Measurements from ENCODE around the gene MMP17. TPM values are rescaled to one million over a fixed set of nuclear protein-coding genes. Genes with fewer than 3 reads are reported as not detected.

The MMP17 gene
- polyA plus RNA-seq, 1 donor from 2014 or later: 79.0 TPM

- Histone ChIP-seq H3F3A (ENCODE audit: insufficient read depth, low read length, poor library complexity, severe bottlenecking) (no peaks in the 10 kb centered on the region), H3K9me3 (ENCODE audit: low read length) (no peaks in the 10 kb centered on the region), H4K20me1 (ENCODE audit: insufficient read depth) (no peaks in the 10 kb centered on the region), H3K9me2 (ENCODE audit: insufficient read depth, low read length) (no peaks in the 10 kb centered on the region), H3K4me3 (ENCODE audit: low read length) (no peak overlapping the region), H3K4me2 (ENCODE audit: low read length) (no peak overlapping the region), H2AFZ (ENCODE audit: low read depth, low read length) (no peak overlapping the region), H3K27me3 (ENCODE audit: insufficient read depth, low read depth, low read length) (no peaks in the 10 kb centered on the region), H3K9ac (ENCODE audit: low read length) (no peak overlapping the region), H3K36me3 (ENCODE audit: insufficient read depth, low read length) (peaks cover 6% of the 10 kb centered on the region), H3K27ac (ENCODE audit: low read length) (no peak overlapping the region), H3K79me2 (replicated peaks; ENCODE audit: insufficient read depth, low read length) (no peaks in the 10 kb centered on the region)
- TF ChIP-seq RAD21 (conservative IDR thresholded peaks at IDR 0.05): no peak
- no peak for TF ChIP-seq SMC3 (conservative IDR thresholded peaks at IDR 0.05; ENCODE audit: poor library complexity)
- TF ChIP-seq POLR2AphosphoS5 (IDR thresholded peaks at IDR 0.05): no peak
- no peak for TF ChIP-seq EZH2 (IDR thresholded peaks at IDR 0.05; ENCODE audit: borderline replicate concordance, insufficient read depth, low read length, poor library complexity, severe bottlenecking)
- no peak for TF ChIP-seq MXI1 (conservative IDR thresholded peaks at IDR 0.05; ENCODE audit: poor library complexity, severe bottlenecking)
- TF ChIP-seq REST (IDR thresholded peaks at IDR 0.05; ENCODE audit: borderline replicate concordance): no peak
- no peak for TF ChIP-seq TAF1 (IDR thresholded peaks at IDR 0.05; ENCODE audit: low read depth)
- TF ChIP-seq CTCF (IDR thresholded peaks at IDR 0.05; ENCODE audit: poor library complexity, severe bottlenecking): no peak
- no peak for TF ChIP-seq EP300 (conservative IDR thresholded peaks at IDR 0.05; ENCODE audit: poor library complexity, severe bottlenecking)
Measured at GRCh38 chr12:131786331-131786730, 41.9 kb upstream of the MMP17 start.

- Histone ChIP-seq H3K4me3 (ENCODE audit: low read length) (no peak overlapping the region), H3F3A (ENCODE audit: insufficient read depth, low read length, poor library complexity, severe bottlenecking) (no peaks in the 10 kb centered on the region), H3K9me3 (ENCODE audit: low read length) (no peaks in the 10 kb centered on the region), H4K20me1 (ENCODE audit: insufficient read depth) (no peaks in the 10 kb centered on the region), H3K79me2 (replicated peaks; ENCODE audit: insufficient read depth, low read length) (no peaks in the 10 kb centered on the region), H2AFZ (ENCODE audit: low read depth, low read length) (no peak overlapping the region), H3K36me3 (ENCODE audit: insufficient read depth, low read length) (peaks cover 10% of the 10 kb centered on the region), H3K27me3 (ENCODE audit: insufficient read depth, low read depth, low read length) (no peaks in the 10 kb centered on the region), H3K9me2 (ENCODE audit: insufficient read depth, low read length) (no peaks in the 10 kb centered on the region), H3K9ac (ENCODE audit: low read length) (no peak overlapping the region), H3K4me2 (ENCODE audit: low read length) (no peak overlapping the region), H3K27ac (ENCODE audit: low read length) (no peak overlapping the region)
- TF ChIP-seq SMC3 (conservative IDR thresholded peaks at IDR 0.05; ENCODE audit: poor library complexity) (no peak), EZH2 (IDR thresholded peaks at IDR 0.05; ENCODE audit: borderline replicate concordance, insufficient read depth, low read length, poor library complexity, severe bottlenecking) (no peak), TAF1 (IDR thresholded peaks at IDR 0.05; ENCODE audit: low read depth) (no peak), RAD21 (conservative IDR thresholded peaks at IDR 0.05) (no peak), EP300 (conservative IDR thresholded peaks at IDR 0.05; ENCODE audit: poor library complexity, severe bottlenecking) (no peak), CTCF (IDR thresholded peaks at IDR 0.05; ENCODE audit: poor library complexity, severe bottlenecking) (no peak), MXI1 (conservative IDR thresholded peaks at IDR 0.05; ENCODE audit: poor library complexity, severe bottlenecking) (no peak), POLR2AphosphoS5 (IDR thresholded peaks at IDR 0.05) (no peak), REST (IDR thresholded peaks at IDR 0.05; ENCODE audit: borderline replicate concordance) (no peak)
Measured at GRCh38 chr12:131787143-131787660, 41.0 kb upstream of the MMP17 start.

Data from neural cell (in vitro differentiated cells).